GM18520 (cell line): ENCODE results near the gene PPP1R13B.
A peak's percentile ranks its signal among the peaks of the same experiment; 100 is the strongest.

Experiments used
- ATAC-seq: cut with Tn5 transposase; IDR thresholded peaks from one replicate; pipeline ENCODE4 v1.9.1; 2021; ENCODE audit not compliant: unreplicated experiment

Gene PPP1R13B

DNA sequence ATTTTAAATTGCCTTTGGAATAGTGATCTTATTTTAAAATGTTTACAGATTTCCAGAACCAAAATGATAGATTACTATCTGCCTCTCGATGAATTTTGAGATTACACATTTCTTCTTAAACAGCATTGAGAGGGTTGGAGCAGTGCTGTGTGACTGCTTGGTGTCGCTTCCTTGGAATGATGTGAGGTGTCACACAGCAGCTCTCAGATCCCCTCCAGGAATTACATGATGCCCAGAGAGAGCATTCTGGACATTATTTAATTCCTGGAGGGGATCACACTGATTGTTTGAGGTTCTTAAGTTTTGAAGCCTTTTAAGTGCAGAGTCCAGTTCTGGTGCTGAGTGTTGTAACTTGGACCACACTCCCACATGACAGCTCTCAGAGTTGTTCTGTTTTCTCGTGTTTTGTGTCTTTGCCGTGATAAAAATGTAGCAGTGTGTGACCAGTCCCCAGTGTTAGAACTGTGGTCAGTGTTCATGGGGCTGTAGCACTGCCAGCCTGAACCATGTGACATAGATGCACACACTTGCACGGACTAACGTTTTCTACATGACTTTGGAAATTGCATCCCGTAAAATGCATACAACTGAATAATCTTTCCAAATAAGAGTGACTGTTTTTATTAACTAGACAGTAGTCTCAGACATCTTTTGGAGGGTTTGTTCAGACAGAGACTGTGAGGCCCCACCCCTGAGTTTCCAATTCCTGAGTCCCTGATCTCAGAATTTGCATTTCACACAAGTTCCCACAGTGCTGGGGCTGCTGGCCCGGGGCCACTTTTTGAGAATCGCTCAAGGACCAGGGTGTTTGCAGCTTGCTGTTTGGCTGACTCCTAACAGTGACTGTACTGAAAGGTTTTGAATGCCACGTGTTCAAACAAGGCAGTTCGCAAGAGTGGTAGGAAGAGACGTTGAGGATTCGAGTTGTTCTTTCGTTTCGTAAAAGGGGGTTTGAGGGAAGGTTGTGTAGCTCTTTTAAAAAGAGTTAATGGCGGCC, 158.2 kb downstream of the PPP1R13B start:
- ATAC-seq = peak; percentile 46

- no peak for ATAC-seq
Measured at GRCh38 chr14:103688441-103688840, 158.9 kb downstream of the PPP1R13B start.

GRCh38 chr14:103687712-103688111, 159.7 kb downstream of the PPP1R13B start:
- ATAC-seq = no peak

GRCh38 chr14:103686831-103687485, 160.4 kb downstream of the PPP1R13B start:
- no peak for ATAC-seq

GRCh38 chr14:103685276-103686211, 161.8 kb downstream of the PPP1R13B start:
- ATAC-seq = no peak

DNA sequence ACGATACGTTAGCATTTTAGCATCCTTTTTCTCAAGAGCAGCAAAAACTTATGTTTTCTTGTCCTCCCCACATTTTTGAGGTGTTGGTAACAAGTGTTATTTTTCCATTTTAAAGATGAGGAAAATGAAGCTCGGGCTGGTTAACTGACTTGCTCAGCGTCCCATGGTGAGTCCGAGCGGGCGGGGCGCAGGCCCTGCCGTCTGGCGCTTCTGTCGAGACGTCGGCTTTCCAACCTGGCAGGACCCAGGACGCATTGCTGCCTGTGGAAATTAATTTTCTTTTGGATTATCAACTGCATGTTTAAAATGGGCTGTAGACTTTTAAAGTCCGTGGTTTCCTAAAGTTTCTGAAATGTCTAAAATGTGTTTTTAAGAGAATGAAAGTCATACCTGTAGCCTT, 162.5 kb downstream of the PPP1R13B start:
- ATAC-seq = no peak

DNA sequence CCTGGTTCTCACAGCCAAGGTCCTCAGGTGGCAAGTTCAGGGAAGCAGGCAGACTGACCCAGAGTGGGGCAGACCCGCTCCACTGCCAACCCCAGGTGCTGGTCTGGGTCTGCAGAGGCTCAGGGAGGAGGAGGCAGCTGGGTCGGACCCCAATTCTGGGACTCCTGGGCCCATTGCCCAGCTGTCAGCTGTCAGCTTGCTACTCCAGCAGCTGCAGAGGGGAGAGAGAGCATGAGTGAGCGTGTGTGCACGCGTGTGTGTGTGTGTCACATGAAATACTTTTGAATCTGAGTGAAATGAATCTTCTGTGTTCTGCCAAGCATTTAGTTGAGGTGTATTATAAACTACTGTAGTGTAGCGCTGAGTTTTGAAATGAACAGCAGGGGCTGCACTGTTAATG, 162.9 kb downstream of the PPP1R13B start:
- no peak for ATAC-seq
